Measurements from ENCODE around the gene ANKRD65. TPM values are rescaled to one million over a fixed set of nuclear protein-coding genes. Genes with fewer than 3 reads are reported as not detected.
"Not testable (repeated sequence)": the region's sequence is repeated elsewhere in the genome, so short reads cannot be mapped to it uniquely, and the experiment has no call there.

The ANKRD65 gene
- total RNA-seq, 2 experiments from 2014 or later = not detected

DNA sequence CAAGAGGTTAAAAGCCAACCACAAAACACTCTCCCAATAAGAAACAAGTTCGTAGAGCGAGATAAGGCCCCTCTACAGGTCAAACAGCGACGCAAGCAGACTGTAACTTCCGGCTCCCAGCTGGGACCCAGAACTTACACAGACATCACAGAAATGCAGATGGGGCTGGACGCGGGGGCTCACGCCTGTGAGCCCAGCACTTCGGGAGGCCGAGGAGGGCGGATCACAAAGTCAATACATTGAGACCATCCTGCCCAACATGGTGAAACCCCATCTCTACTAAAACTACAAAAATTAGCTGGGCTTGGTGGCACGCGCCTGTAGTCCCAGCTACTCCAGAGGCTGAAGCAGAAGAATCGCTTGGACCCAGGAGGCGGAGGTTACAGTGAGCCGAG lies 33.0 kb downstream of the ANKRD65 start:
- H3K36me3 Mint-ChIP-seq (ENCODE audit: low read depth) = peaks cover 61% of the 10 kb centered on the region

DNA sequence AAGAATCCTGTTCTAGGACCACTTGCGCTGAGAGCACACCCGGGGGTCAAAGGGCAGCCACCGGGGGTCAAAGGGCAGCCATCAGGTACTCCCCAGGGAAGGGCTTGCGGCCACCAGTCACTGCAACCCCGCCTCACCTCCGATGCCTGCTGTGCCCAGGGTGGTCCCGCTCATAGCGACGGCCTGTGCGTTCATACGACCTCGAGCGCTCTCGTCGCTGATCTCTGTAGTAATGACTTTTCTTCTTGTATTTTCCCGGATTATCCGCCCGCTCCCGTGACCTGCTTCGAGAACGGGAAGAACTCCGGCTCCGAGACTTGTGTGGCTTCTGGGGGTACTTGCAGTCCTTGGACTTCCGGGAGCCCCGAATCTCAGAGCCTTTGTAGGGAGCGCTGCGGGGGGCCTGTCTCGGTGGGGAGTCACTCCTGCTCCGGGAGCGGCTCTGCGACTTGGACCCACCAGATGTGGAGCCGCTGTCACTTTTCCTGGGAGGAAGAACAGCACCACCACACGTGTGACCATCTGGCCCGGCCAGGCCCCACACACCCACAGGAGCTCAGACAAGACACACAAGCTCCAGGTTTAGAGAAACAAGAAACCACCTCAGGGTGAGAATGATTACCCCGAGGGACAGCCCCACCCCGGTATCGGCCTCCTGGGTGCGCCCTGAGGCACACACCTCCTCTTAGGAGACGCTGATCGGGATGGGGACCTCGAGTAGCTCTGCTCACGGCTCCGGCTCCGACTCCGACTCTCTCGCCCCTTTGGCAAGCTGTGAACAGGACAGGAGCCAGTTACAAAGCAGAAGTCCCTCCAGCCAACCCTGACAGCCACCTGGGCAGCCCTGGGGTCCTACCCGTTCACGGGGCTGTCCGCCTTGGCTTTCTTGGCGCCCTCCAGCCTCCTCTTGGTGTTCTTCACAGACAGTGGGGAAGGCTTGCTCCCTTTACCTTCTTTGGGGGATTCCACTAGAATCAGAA lies 33.7 kb downstream of the ANKRD65 start:
- ChIA-PET POLR2A (interaction anchor here (0.6 to 5.3 kb wide), 3 partner anchors 9 to 838 kb away, joined by 3 to 48 read pairs (median 8); partner anchors contain the start of gene CCNL2), CTCF (interaction anchor here (1.3 to 1.7 kb wide), 2 partner anchors 15 to 16 kb away, joined by 4 to 9 read pairs; no protein-coding TSS in a partner anchor)
- intact Hi-C loops (cut with micrococcal nuclease) = no loop called here
- DNase-seq = no peak
- Mint-ChIP-seq H3K36me3 (ENCODE audit: low read depth) (peaks cover 55% of the 10 kb centered on the region), H3K9me3 (no peaks in the 10 kb centered on the region), H3K4me1 (ENCODE audit: low read depth) (peaks cover under 1% of the 10 kb centered on the region), H3K4me3 (no peak overlapping the region), H3K27me3 (no peaks in the 10 kb centered on the region), H3K27ac (no peak overlapping the region)
- TF ChIP-seq, protein P1, sequence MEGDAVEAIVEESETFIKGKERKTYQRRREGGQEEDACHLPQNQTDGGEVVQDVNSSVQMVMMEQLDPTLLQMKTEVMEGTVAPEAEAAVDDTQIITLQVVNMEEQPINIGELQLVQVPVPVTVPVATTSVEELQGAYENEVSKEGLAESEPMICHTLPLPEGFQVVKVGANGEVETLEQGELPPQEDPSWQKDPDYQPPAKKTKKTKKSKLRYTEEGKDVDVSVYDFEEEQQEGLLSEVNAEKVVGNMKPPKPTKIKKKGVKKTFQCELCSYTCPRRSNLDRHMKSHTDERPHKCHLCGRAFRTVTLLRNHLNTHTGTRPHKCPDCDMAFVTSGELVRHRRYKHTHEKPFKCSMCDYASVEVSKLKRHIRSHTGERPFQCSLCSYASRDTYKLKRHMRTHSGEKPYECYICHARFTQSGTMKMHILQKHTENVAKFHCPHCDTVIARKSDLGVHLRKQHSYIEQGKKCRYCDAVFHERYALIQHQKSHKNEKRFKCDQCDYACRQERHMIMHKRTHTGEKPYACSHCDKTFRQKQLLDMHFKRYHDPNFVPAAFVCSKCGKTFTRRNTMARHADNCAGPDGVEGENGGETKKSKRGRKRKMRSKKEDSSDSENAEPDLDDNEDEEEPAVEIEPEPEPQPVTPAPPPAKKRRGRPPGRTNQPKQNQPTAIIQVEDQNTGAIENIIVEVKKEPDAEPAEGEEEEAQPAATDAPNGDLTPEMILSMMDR (IDR thresholded peaks at IDR 0.05) = no peak
- ATAC-seq = no peak

More for the DNA sequence above, 33.0 kb downstream of the ANKRD65 start:
- DNase-seq (no peak), ATAC-seq (no peak)
- POLR2A ChIA-PET = interaction anchor here (0.6 to 5.3 kb wide), 2 partner anchors 12 to 838 kb away, joined by 3 to 48 read pairs; partner anchors contain the start of gene CCNL2
- H3K9me3 Mint-ChIP-seq = no peaks in the 10 kb centered on the region
- H3K27me3 Mint-ChIP-seq = no peaks in the 10 kb centered on the region
- CTCF ChIA-PET = interaction anchor here (1.3 to 1.7 kb wide), 2 partner anchors 14 to 16 kb away, joined by 4 to 9 read pairs; no protein-coding TSS in a partner anchor
- intact Hi-C loops (cut with micrococcal nuclease) = no loop called here
- no peak overlapping the region for H3K27ac Mint-ChIP-seq
- TF ChIP-seq, protein P1 (IDR thresholded peaks at IDR 0.05) = no peak
- H3K4me3 Mint-ChIP-seq = no peak overlapping the region
- peaks cover 2% of the 10 kb centered on the region for H3K4me1 Mint-ChIP-seq (ENCODE audit: low read depth)

DNA sequence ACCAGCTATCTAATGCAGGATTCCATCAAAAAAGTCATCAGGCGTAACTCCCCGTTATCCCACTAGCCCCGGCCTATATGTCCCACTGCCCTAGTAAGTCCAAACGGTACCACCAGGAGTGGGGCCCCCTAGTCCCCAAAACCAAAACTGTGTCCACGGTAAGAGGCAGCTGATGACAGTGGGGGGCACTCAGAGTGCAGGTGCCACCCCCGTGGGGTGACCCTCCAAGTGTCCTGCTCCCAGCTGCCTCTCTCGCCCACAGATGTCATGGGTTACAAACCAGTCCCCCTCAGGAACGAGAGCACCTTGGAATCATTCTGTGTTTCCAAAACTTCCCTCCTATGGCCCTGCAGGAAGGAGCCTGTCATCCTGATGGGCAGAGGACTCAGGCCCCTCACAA lies 35.1 kb downstream of the ANKRD65 start:
- CTCF ChIA-PET = no interaction called here
- H3K36me3 Mint-ChIP-seq (ENCODE audit: low read depth) = peaks cover 44% of the 10 kb centered on the region
- ATAC-seq = no peak
- DNase-seq = no peak
- H3K27ac Mint-ChIP-seq = no peak overlapping the region
- intact Hi-C loops (cut with micrococcal nuclease) = no loop called here
- TF ChIP-seq, protein P1 (IDR thresholded peaks at IDR 0.05) = no peak
- no peaks in the 10 kb centered on the region for H3K27me3 Mint-ChIP-seq
- H3K9me3 Mint-ChIP-seq = no peaks in the 10 kb centered on the region
- no peaks in the 10 kb centered on the region for H3K4me1 Mint-ChIP-seq (ENCODE audit: low read depth)
- POLR2A ChIA-PET = interaction anchor here (0.7 to 5.3 kb wide), 4 partner anchors 10 to 238 kb away, joined by 3 to 48 read pairs (median 6); partner anchors contain the start of genes AURKAIP1 and CCNL2
- no peak overlapping the region for H3K4me3 Mint-ChIP-seq

GRCh38 chr1:1385339-1385738 lies 35.7 kb downstream of the ANKRD65 start:
- H3K4me1 Mint-ChIP-seq (ENCODE audit: low read depth); H3K9me3 Mint-ChIP-seq; CTCF ChIA-PET; H3K4me3 Mint-ChIP-seq; H3K27ac Mint-ChIP-seq; ATAC-seq; H3K27me3 Mint-ChIP-seq; intact Hi-C loops (cut with micrococcal nuclease); DNase-seq: not testable (repeated sequence)
- peaks cover 38% of the 10 kb centered on the region for H3K36me3 Mint-ChIP-seq (ENCODE audit: low read depth)
- POLR2A ChIA-PET = interaction anchor here (0.7 to 5.3 kb wide), 3 partner anchors 11 to 239 kb away, joined by 3 to 48 read pairs (median 8); partner anchors contain the start of gene CCNL2

GRCh38 chr1:1381294-1381693 lies 39.8 kb downstream of the ANKRD65 start:
- H3K4me3 Mint-ChIP-seq = no peak overlapping the region
- intact Hi-C loops (cut with micrococcal nuclease) = no loop called here
- no peak overlapping the region for H3K27ac Mint-ChIP-seq
- ATAC-seq (no peak), DNase-seq (no peak)
- H3K4me1 Mint-ChIP-seq (ENCODE audit: low read depth) = peaks cover 4% of the 10 kb centered on the region
- H3K9me3 Mint-ChIP-seq = no peaks in the 10 kb centered on the region
- H3K36me3 Mint-ChIP-seq (ENCODE audit: low read depth) = peaks cover 6% of the 10 kb centered on the region
- POLR2A ChIA-PET = interaction anchor here (1.1 to 1.4 kb wide), 3 partner anchors 11 to 19 kb away, joined by 3 to 4 read pairs (median 3); no protein-coding TSS in a partner anchor
- CTCF ChIA-PET = no interaction called here
- no peaks in the 10 kb centered on the region for H3K27me3 Mint-ChIP-seq
- TF ChIP-seq, protein P1 (IDR thresholded peaks at IDR 0.05) = no peak
